Breast epithelium (tissue), 4 donors: ENCODE data around the gene CUZD1. TPM values are rescaled to one million over a fixed set of nuclear protein-coding genes. Genes with fewer than 3 reads are reported as not detected.

Experiments
- DNase-seq, 2 donors: peaks; one replicate each; pipeline ENCODE4 v3.0.0-alpha.2; 2019; ENCODE audit warnings: low spot score in 2 of 2
- H3K27ac ChIP-seq, 2 donors: fragments of 200-600 bp; sonication (generic) in 1 of 2; one replicate each; pipeline ENCODE4 v1.5.1; 2016 to 2019; ENCODE audit warnings: mild to moderate bottlenecking in 1 of 2
- H3K27me3 ChIP-seq, 2 donors: fragments of 200-600 bp; sonication (generic) in 1 of 2; one replicate each; pipeline versions ENCODE4 v1.5.1 to v1.6.0; 2017 to 2019; ENCODE audit warnings: control low read depth in 1 of 2, mild to moderate bottlenecking in 1 of 2
- H3K36me3 ChIP-seq: fragments of 200-600 bp; one replicate; pipeline ENCODE4 v1.5.1; 2019
- H3K4me1 ChIP-seq, 2 donors: fragments of 200-600 bp; sonication (generic); one replicate each; pipeline ENCODE4 v1.5.1; 2016 to 2019; ENCODE audit warnings: control low read depth in 1 of 2
- H3K4me3 ChIP-seq, 3 donors: fragments of 200-600 bp; sonication (generic); 1 replicate in 2 of 3; 2 replicates in 1 of 3; pipeline ENCODE4 v1.5.1; 2016 to 2019; ENCODE audit warnings: mild to moderate bottlenecking in 3 of 3, moderate library complexity in 2 of 3
- H3K9me3 ChIP-seq, 2 donors: fragments of 200-600 bp; sonication (generic) in 1 of 2; one replicate each; pipeline ENCODE4 v1.5.1; 2016 to 2019; ENCODE audit warnings: control low read depth in 1 of 2
- CTCF ChIP-seq, 3 donors: fragments of 450-650 bp; IDR thresholded peaks; one replicate each; pipeline ENCODE4 v1.5.1; 2016 to 2017; ENCODE audit warnings: antibody characterized with exemption in 3 of 3, mild to moderate bottlenecking in 3 of 3, moderate library complexity in 3 of 3
- POLR2A ChIP-seq: fragments of 450-650 bp; IDR thresholded peaks from one replicate; pipeline ENCODE4 v1.6.1; 2016; ENCODE audit warnings: antibody characterized with exemption, mild to moderate bottlenecking, moderate library complexity
- POLR2AphosphoS5 ChIP-seq, 3 donors: sonication (generic); formaldehyde crosslinking; IDR thresholded peaks; one replicate each; pipeline ENCODE4 v1.6.1; 2017; ENCODE audit warnings: antibody characterized with exemption in 3 of 3
- intact Hi-C: fragments of 100-400 bp; cut with DNase I; formaldehyde crosslinking; loops from one replicate; pipeline ENCODE4 v1.15.1; 2023; ENCODE audit warnings: low total_unique reads
- total RNA-seq, 3 donors: library from RNA; depleted of rRNA; stranded (reverse); fragments of >200 nt; gene quantifications; one replicate each; pipeline ENCODE4 v1.1.0, GENCODE V29; 2016

CUZD1 gene
- total RNA-seq, 3 donors from 2014 or later: 0.48 to 1.8 (median 0.98) TPM

GRCh38 chr10:122830965-122831353, 14.7 kb downstream of the CUZD1 start:
- DNase-seq: no peak
- Histone ChIP-seq H3K36me3 (no peaks in the 10 kb centered on the region), H3K27me3 (peaks cover 0 to 11% of the 10 kb centered on the region in 2 donors), H3K27ac (no peak overlapping the region), H3K4me1 (no peaks in the 10 kb centered on the region), H3K9me3 (no peaks in the 10 kb centered on the region), H3K4me3 (no peak overlapping the region)
- TF ChIP-seq POLR2AphosphoS5 (IDR thresholded peaks at IDR 0.05) (no peak), POLR2A (no peak), CTCF (IDR thresholded peaks at IDR 0.05) (no peak)
- intact Hi-C loops: no loop called here

GRCh38 chr10:122830273-122830964, 15.2 kb downstream of the CUZD1 start:
- intact Hi-C loops: no loop called here
- H3K9me3 ChIP-seq: no peaks in the 10 kb centered on the region
- no peak overlapping the region for H3K4me3 ChIP-seq
- H3K27me3 ChIP-seq: peaks cover 0 to 11% of the 10 kb centered on the region in 2 donors
- TF ChIP-seq POLR2AphosphoS5 (IDR thresholded peaks at IDR 0.05) (no peak), CTCF (IDR thresholded peaks at IDR 0.05) (no peak), POLR2A (no peak)
- DNase-seq: no peak
- no peaks in the 10 kb centered on the region for H3K4me1 ChIP-seq
- H3K36me3 ChIP-seq: no peaks in the 10 kb centered on the region
- no peak overlapping the region for H3K27ac ChIP-seq

GRCh38 chr10:122829454-122829853, 16.2 kb downstream of the CUZD1 start:
- H3K27ac ChIP-seq: no peak overlapping the region
- H3K4me1 ChIP-seq: no peaks in the 10 kb centered on the region
- intact Hi-C loops: no loop called here
- no peak for DNase-seq
- no peaks in the 10 kb centered on the region for H3K9me3 ChIP-seq
- no peak for TF ChIP-seq CTCF (IDR thresholded peaks at IDR 0.05)
- no peak for TF ChIP-seq POLR2AphosphoS5 (IDR thresholded peaks at IDR 0.05)
- TF ChIP-seq POLR2A: no peak
- H3K36me3 ChIP-seq: no peaks in the 10 kb centered on the region
- no peak overlapping the region for H3K4me3 ChIP-seq
- peaks cover 0 to 11% of the 10 kb centered on the region in 2 donors for H3K27me3 ChIP-seq

- Histone ChIP-seq H3K9me3 (no peaks in the 10 kb centered on the region), H3K27ac (no peak overlapping the region), H3K4me3 (no peak overlapping the region), H3K36me3 (no peaks in the 10 kb centered on the region), H3K4me1 (no peaks in the 10 kb centered on the region), H3K27me3 (peaks cover 0 to 11% of the 10 kb centered on the region in 2 donors)
- TF ChIP-seq CTCF (IDR thresholded peaks at IDR 0.05) (no peak), POLR2AphosphoS5 (IDR thresholded peaks at IDR 0.05) (no peak), POLR2A (no peak)
- intact Hi-C loops: no loop called here
- no peak for DNase-seq
Observed at GRCh38 chr10:122828716-122829255, 16.9 kb downstream of the CUZD1 start.

GRCh38 chr10:122827302-122827701, 18.4 kb downstream of the CUZD1 start:
- H3K4me1 ChIP-seq: no peaks in the 10 kb centered on the region
- TF ChIP-seq CTCF (IDR thresholded peaks at IDR 0.05): no peak
- no peak for TF ChIP-seq POLR2A
- no peak for TF ChIP-seq POLR2AphosphoS5 (IDR thresholded peaks at IDR 0.05)
- DNase-seq: no peak
- H3K4me3 ChIP-seq: no peak overlapping the region
- H3K27ac ChIP-seq: no peak overlapping the region
- no peaks in the 10 kb centered on the region for H3K36me3 ChIP-seq
- peaks cover 0 to 20% of the 10 kb centered on the region in 2 donors for H3K27me3 ChIP-seq
- intact Hi-C loops: no loop called here
- H3K9me3 ChIP-seq: no peaks in the 10 kb centered on the region
